HG03558 (cell line): ENCODE measurements around the gene NUDT13.

Experiments
- ATAC-seq: cut with Tn5 transposase; IDR thresholded peaks from one replicate; pipeline ENCODE4 v1.9.1; 2021; ENCODE audit warnings: moderate number of reproducible peaks; ENCODE audit not compliant: unreplicated experiment; ENCODE audit errors: extremely low read depth

Gene NUDT13

DNA sequence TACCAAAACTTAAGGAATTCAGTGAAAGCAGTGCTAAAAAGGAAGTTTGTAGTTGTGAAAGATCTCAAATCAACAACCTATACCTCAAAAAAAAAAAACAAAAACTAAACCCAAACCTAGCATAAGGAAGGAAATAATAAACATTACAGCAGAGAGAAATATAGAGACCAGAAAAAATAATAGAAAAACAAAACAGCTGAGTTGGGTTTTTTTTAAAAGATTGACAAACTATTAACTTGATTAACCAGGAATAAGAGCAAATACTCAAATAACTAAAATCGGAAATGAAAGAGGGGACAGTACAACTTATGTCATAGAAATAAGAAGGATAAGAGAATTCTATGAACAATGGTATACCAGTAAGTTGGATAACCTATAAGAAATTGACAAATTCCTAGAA lies 50.8 kb downstream of the NUDT13 start:
- no peak for ATAC-seq

DNA sequence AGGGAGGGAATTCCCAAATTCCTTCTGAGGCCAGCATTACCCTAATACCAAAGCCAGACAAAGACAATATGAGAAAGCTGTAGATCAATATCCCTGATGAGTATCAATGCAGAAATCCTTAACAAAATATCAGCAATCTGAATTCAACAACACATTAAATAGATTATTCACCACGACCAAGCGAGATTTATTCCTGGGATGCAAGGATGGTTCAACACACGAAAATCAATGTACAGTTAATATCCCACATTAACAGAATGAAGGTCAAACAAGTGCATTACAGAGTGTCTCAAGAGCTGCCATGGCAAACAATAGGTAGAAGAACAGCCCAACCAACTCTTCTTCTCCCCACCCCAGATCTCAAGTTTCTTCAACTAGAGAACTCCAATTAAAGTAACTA lies 51.4 kb downstream of the NUDT13 start:
- no peak for ATAC-seq

DNA sequence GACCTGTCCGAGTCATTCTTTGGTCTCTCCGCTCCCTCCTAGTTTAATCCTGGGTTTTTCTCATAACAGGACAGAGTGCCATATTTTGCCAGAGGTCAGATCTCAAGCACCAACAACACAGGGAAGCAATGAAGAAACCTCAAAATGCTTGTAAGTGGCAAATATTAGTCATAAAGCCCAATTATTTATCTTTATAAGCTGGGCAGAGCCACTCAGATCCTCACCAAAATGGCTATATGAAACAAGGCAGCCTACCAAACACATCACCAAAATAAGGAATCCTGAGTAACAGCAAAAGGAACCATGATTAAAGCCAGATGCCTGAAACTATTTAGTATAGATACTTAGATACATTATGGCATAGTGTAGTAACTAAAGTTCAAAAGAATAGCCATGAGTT lies 52.8 kb downstream of the NUDT13 start:
- ATAC-seq: no peak

DNA sequence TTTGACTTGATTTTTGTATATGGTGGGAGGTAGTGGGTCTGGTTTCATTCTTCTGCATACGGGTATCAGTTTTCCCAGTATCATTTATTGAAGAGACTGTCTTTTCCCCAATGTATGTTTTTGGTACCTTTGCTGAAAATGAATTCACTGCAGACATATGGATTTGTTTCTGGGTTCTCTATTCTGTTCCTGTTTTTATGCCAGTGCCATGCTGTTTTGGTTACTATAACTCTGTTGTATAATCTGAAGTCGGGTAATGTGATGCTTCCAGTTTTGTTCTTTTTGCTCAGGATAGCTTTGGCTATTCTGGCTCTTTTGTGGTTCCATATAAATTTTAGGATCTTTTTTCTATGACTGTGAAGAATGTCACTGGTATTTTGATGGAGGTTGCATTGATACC lies 56.7 kb downstream of the NUDT13 start:
- no peak for ATAC-seq

DNA sequence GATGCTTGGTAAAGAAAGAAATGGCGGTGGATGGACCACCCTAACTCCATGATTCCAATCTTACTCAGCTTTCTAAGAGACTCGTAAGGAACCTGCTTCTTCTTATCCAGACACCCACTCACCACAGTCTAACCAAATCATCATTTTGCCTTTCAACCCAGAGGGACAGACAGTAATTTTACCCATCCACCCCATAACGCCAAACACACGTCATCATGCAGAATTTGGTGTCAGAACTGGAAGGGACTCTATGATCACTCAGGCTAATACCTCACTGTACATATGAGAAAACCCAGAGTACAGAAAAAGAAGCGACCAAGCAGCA lies 57.2 kb downstream of the NUDT13 start:
- no peak for ATAC-seq

DNA sequence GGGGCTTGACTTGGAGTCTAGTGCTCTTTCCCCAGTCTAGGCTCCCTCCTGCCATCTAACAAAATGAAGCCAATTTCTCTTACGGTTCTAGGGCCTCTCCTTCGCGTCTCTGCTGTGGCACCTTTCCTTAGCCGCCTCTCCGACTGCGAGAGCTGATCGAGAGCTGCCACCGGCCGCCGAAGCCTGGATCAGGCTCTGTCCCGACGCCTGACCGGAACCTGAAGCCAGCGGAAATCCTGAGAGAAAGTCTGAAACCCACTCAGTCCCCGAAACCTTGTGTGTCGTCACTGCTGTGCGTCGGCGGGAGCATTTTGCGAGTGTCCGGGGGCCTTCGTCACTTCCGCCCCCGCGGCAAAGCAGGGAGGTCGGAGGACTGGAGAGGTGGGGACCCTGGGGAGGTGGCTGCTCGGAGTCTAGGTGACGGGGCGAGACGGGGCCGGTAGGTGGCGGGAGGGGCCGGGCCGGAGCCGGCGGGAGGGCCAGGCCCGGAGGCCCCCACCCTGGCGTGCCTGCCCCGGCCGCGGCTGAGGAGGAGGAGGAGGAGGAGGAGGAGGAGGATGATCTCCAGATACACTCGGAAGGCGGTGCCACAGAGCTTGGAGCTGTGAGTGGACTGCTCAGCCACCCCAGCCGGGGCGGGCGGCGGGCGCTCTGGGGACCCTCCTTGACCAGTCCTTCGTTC lies 57.7 kb downstream of the NUDT13 start, which contains the start of the genes ECD and FAM149B1:
ECD (minus strand) TSS at position 226 of the 682 bp plus-strand sequence. CDS start 4,071 bp downstream, outside the sequence.
FAM149B1 (plus strand) TSS at position 337 of the 682 bp plus-strand sequence; CDS start at position 558, 221 bp downstream.
- ATAC-seq: peak; percentile 68

DNA sequence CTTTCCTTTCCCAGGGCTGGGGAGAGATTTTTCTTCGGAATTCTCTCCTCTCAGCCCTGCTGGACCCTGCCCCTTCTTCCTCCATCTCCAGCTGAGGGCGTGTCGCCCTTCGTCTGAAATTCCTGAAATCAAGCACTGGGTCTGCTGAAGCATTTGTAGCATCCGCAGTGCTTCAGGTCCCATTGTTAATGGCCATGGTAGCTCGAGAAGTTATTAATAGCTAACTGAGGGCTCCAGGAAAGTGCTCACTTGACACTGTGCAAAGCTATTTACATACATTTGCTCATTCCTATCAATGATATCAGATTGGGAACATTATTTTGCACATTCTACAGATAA lies 58.2 kb downstream of the NUDT13 start:
- no peak for ATAC-seq

DNA sequence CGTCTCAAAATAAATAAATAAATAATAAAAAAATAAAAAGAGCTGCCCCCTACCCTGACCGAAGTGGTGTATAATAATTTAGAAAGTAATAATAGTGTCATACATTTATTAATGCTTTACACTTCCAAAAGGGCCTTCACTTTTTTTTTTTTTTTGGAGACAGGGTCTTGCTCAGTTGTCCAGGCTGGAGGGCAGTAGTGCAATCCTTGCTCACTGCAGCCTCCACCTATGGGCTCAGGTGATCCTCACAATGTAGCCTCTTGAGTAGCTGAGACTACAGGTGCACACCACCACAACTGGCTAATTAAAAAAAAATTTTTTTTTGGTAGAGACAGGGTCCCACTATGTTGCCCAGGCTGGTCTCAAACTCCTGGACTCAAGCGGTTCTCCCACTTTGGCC lies 59.1 kb downstream of the NUDT13 start:
- ATAC-seq: no peak

DNA sequence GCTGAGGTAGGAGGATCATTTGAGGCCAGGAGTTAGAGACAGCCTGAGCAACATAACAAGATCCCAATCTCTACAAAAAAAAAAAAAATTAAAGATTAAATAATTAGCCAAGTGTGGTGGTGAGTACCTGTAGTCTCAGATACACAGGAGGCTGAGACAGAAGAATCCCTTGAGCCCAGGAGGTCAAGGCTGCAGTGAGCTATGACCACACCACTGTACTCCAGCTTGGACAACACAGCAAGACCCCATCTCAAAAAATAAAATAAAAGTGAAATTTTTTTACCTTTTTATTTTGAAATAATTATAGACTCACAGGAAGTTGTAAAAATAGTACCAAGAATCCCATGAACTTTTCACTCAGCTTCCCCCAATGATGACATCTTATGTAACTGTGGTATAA lies 62.6 kb downstream of the NUDT13 start:
- ATAC-seq: no peak

DNA sequence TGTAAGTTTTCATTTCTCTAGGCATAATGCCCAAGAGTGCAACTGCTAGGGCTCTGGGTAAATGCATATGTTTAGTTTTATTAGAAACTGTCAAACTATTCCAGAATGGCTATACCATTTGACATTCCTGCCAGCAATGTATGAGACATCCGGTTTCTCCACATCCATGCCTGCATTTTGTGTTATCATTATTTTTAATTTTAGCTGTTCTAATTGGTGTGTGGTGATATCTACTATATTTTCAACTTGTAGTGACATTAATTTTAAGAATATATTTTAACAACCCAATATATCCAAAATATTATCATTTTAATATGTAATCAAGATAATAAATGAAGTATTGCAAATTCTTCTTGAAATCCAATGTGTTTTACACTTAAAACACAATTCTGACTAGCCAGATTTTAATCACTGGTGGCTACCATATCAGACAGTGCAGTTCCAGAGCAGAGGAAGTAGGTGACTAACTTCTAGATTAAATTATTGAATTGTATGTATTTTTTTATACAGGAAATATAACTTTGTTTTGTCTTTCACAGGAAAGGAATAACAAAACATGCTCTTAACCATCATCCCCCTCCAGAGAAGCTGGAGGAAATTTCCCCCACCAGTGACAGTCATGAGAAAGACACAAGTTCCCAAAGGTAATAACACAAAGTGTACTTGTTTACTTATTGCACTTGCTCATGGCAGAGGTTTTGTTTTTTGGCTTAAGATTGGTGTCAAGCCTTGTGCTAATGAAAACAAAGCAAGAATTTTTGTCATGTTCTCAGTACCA lies 64.1 kb downstream of the NUDT13 start:
- no peak for ATAC-seq
